ENCODE results near the gene NECAB2. TPM values are rescaled to one million over a fixed set of nuclear protein-coding genes. Genes with fewer than 3 reads are reported as not detected.

The NECAB2 gene
- total and polyA plus RNA-seq, 2 experiments from 2014 or later: 1.6 to 5.1 TPM

GRCh38 chr16:83975590-83976260, 7.7 kb downstream of the NECAB2 start (continued):
- no peak for TF ChIP-seq NANOG (IDR thresholded peaks at IDR 0.05; ENCODE audit: borderline replicate concordance)
- no peak for TF ChIP-seq CREB1 (CRISPR knock-in tag; IDR thresholded peaks at IDR 0.05; ENCODE audit: low read depth)
- TF ChIP-seq ZNF114 (CRISPR knock-in tag; IDR thresholded peaks at IDR 0.05): no peak
- TF ChIP-seq, protein P1, sequence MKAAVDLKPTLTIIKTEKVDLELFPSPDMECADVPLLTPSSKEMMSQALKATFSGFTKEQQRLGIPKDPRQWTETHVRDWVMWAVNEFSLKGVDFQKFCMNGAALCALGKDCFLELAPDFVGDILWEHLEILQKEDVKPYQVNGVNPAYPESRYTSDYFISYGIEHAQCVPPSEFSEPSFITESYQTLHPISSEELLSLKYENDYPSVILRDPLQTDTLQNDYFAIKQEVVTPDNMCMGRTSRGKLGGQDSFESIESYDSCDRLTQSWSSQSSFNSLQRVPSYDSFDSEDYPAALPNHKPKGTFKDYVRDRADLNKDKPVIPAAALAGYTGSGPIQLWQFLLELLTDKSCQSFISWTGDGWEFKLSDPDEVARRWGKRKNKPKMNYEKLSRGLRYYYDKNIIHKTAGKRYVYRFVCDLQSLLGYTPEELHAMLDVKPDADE (IDR thresholded peaks at IDR 0.05): no peak
- no peak for TF ChIP-seq JUNB (IDR thresholded peaks at IDR 0.05; ENCODE audit: unreplicated experiment)
- TF ChIP-seq, protein P2, sequence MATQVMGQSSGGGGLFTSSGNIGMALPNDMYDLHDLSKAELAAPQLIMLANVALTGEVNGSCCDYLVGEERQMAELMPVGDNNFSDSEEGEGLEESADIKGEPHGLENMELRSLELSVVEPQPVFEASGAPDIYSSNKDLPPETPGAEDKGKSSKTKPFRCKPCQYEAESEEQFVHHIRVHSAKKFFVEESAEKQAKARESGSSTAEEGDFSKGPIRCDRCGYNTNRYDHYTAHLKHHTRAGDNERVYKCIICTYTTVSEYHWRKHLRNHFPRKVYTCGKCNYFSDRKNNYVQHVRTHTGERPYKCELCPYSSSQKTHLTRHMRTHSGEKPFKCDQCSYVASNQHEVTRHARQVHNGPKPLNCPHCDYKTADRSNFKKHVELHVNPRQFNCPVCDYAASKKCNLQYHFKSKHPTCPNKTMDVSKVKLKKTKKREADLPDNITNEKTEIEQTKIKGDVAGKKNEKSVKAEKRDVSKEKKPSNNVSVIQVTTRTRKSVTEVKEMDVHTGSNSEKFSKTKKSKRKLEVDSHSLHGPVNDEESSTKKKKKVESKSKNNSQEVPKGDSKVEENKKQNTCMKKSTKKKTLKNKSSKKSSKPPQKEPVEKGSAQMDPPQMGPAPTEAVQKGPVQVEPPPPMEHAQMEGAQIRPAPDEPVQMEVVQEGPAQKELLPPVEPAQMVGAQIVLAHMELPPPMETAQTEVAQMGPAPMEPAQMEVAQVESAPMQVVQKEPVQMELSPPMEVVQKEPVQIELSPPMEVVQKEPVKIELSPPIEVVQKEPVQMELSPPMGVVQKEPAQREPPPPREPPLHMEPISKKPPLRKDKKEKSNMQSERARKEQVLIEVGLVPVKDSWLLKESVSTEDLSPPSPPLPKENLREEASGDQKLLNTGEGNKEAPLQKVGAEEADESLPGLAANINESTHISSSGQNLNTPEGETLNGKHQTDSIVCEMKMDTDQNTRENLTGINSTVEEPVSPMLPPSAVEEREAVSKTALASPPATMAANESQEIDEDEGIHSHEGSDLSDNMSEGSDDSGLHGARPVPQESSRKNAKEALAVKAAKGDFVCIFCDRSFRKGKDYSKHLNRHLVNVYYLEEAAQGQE (IDR thresholded peaks at IDR 0.05; ENCODE audit: unreplicated experiment): no peak
- TF ChIP-seq POLR2AphosphoS5 (IDR thresholded peaks at IDR 0.05; ENCODE audit: low read depth): no peak
- no peak for TF ChIP-seq EZH2 (IDR thresholded peaks at IDR 0.05; ENCODE audit: low read depth, unreplicated experiment)
- no peak for TF ChIP-seq ZNF331 (CRISPR knock-in tag; IDR thresholded peaks at IDR 0.05; ENCODE audit: low read depth)
- TF ChIP-seq, protein P3, sequence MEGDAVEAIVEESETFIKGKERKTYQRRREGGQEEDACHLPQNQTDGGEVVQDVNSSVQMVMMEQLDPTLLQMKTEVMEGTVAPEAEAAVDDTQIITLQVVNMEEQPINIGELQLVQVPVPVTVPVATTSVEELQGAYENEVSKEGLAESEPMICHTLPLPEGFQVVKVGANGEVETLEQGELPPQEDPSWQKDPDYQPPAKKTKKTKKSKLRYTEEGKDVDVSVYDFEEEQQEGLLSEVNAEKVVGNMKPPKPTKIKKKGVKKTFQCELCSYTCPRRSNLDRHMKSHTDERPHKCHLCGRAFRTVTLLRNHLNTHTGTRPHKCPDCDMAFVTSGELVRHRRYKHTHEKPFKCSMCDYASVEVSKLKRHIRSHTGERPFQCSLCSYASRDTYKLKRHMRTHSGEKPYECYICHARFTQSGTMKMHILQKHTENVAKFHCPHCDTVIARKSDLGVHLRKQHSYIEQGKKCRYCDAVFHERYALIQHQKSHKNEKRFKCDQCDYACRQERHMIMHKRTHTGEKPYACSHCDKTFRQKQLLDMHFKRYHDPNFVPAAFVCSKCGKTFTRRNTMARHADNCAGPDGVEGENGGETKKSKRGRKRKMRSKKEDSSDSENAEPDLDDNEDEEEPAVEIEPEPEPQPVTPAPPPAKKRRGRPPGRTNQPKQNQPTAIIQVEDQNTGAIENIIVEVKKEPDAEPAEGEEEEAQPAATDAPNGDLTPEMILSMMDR (conservative IDR thresholded peaks at IDR 0.05; ENCODE audit: low read depth in 2 of 2): no peak
- no peak for TF ChIP-seq EZH2phosphoT487 (IDR thresholded peaks at IDR 0.05; ENCODE audit: unreplicated experiment)
- no peak for TF ChIP-seq STAT1 (IDR thresholded peaks at IDR 0.05; ENCODE audit: unreplicated experiment)

Measured in GM23338 (cell line).